Measurements from ENCODE around the gene PAPPA2. TPM values are rescaled to one million over a fixed set of nuclear protein-coding genes. Genes with fewer than 3 reads are reported as not detected.

Gene PAPPA2
- polyA plus RNA-seq, 1 donor: 0.41 TPM

- DNase-seq: no peak
Observed at GRCh38 chr1:176773038-176773437, 310.1 kb downstream of the PAPPA2 start.

- DNase-seq: no peak
Observed at GRCh38 chr1:176774224-176774623, 311.2 kb downstream of the PAPPA2 start.

- no peak for DNase-seq
Observed at GRCh38 chr1:176775378-176775777, 312.4 kb downstream of the PAPPA2 start.

GRCh38 chr1:176775996-176776395 is 313.0 kb downstream of the PAPPA2 start:
- no peak for DNase-seq

GRCh38 chr1:176778056-176778455 is 315.1 kb downstream of the PAPPA2 start:
- no peak for DNase-seq

- no peak for DNase-seq
Observed at GRCh38 chr1:176779992-176780328, 317.0 kb downstream of the PAPPA2 start.

GRCh38 chr1:176783309-176783708 is 320.3 kb downstream of the PAPPA2 start:
- no peak for DNase-seq

GRCh38 chr1:176785056-176785455 is 322.1 kb downstream of the PAPPA2 start:
- DNase-seq: no peak

- DNase-seq: no peak
Observed at GRCh38 chr1:176785791-176786190, 322.8 kb downstream of the PAPPA2 start.

- no peak for DNase-seq
Observed at GRCh38 chr1:176786274-176786673, 323.3 kb downstream of the PAPPA2 start.

GRCh38 chr1:176789571-176790090 is 326.7 kb downstream of the PAPPA2 start:
- DNase-seq: no peak

GRCh38 chr1:176790786-176791185 is 327.8 kb downstream of the PAPPA2 start:
- no peak for DNase-seq

GRCh38 chr1:176791906-176792305 is 328.9 kb downstream of the PAPPA2 start:
- no peak for DNase-seq

GRCh38 chr1:176794897-176795508 is 332.0 kb downstream of the PAPPA2 start:
- DNase-seq: no peak

GRCh38 chr1:176795929-176796328 is 333.0 kb downstream of the PAPPA2 start:
- DNase-seq: no peak

GRCh38 chr1:176796583-176796982 is 333.6 kb downstream of the PAPPA2 start:
- DNase-seq: no peak

GRCh38 chr1:176799327-176799726 is 336.4 kb downstream of the PAPPA2 start:
- DNase-seq: no peak

- DNase-seq: peak; percentile 51
Observed at GRCh38 chr1:176800978-176801513, 338.1 kb downstream of the PAPPA2 start.

- peak; percentile 84 for DNase-seq
Observed at GRCh38 chr1:176801514-176802020, 338.6 kb downstream of the PAPPA2 start.

GRCh38 chr1:176802316-176802715 is 339.3 kb downstream of the PAPPA2 start:
- DNase-seq: no peak

GRCh38 chr1:176803042-176803441 is 340.1 kb downstream of the PAPPA2 start:
- DNase-seq: no peak

GRCh38 chr1:176803596-176803995 is 340.6 kb downstream of the PAPPA2 start:
- DNase-seq: no peak

GRCh38 chr1:176809292-176809691 is 346.3 kb downstream of the PAPPA2 start:
- no peak for DNase-seq

- DNase-seq: no peak
Observed at GRCh38 chr1:176811511-176812288, 348.7 kb downstream of the PAPPA2 start.
